ENCODE results near the gene CLIC4.
"Not testable (repeated sequence)": the region's sequence is repeated elsewhere in the genome, so short reads cannot be mapped to it uniquely, and the experiment has no call there.

The CLIC4 gene

DNA sequence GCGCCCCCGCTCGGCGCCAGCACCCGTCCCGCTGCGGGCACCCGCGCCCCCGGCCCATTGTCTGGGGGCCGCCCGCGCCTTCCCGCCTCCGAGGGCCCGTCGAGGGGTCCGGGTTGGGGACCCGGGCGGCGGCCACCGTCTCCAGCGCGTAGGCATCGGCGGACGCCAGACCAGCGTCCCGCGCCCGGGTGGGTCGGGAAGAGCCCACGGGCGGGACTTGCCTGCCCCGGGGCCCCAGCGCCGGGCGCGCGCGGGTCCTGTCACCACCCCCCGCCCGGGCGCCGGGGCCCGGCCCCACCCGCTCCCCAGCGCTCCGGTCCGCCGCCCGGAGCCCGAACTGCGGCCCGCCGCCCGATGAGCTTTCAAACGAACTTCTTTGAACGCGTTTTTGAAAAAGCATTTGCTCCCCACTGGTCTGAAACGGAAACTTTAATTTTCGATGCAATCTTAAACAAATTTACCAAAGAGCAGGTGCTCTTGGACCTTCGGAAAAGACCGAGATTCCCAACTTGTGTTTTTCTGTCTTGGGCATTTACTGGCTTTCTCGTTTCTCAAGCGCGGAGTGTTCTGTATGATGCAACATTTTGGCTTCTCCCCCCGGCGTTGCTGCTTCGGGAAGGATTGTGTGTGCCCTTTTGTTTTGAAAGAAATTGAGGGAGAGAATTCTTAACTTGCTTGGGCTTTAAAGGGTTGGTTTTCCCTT, 615 bp downstream of the CLIC4 start:
- peak; percentile 59 for DNase-seq (ENCODE audit: low read depth)

DNA sequence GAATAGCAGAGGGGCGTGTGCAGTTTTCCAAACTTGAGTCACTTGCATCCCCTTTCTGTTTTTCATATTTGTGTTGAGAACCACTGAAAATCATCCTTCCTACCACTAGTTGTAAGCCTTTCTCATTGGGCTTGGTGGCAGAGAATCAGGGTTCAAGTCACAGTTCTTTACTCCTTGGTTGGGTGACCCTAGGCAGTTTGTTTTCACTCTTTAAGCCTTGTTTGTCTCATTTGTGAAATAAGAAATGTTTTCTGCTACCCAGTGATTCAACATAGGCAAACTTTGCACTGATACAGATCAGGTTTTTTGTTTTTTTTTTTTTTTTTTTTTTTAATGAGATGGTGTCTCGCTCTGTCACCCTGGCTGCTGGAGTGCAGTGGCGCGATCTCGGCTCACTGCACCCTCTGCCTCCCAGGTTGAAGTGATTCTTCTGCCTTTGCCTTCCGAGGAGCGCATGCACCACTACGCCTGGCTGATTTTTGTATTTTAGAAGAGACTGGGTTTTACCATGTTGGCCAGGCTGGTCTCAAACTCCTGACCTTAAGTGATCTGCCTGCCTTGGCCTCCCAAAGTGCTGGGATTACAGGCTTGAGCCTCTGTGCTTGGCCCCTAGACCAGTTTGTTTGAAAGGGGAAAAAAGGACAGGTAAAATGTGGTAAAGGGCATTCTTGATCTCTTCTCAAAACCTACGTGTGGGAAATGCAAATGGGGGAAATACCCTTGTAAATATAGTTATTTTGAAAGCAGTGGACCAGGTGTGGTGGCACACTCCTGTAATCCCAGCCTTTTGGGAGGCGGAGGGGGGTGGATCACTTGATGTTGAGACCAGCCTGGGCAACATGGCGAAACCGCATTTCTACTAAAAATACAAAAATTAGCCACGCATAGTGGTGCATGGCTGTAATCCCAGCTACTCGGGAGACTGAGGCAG, 3.2 kb downstream of the CLIC4 start:
- no peak for DNase-seq (ENCODE audit: low read depth)

DNA sequence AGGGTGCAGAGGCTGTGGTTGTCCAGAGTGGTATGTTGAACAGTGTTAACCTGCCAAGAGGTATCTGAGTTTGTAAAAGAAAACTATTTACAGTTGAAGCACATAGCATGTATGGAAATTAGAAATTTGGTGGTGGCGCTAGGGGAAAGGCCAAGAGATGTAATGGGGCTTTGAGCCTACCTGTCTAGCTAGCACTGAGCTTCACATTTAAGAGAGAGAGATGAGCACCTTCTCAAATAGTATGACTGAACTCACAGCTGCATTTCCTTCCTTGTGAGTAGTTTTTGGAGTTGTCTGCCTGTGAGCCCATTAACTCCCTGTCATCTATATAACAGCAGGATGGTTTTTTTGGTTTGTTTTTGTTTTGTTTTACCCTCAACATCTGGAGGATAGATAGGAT, 4.0 kb downstream of the CLIC4 start:
- DNase-seq (ENCODE audit: low read depth) = no peak

DNA sequence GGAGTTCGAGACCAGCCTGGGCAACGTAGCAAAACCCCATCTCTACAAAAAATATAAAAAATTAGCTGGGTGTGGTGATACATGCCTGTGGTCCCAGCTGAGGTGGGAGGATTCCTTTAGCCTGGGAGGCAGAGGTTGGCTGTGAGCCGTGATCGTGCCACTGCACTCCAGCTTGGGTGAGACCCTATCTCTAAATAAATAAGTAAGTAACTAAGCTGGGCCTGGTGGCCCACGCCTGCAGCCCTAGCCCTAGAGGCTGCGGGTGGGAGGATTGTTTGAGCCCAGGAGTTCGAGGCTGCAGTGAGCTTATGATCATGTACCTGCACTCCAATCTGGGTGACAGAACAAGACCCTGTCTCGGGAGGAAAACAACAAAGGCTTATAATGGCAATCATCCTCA, 4.6 kb downstream of the CLIC4 start:
- no peak for DNase-seq (ENCODE audit: low read depth)

DNA sequence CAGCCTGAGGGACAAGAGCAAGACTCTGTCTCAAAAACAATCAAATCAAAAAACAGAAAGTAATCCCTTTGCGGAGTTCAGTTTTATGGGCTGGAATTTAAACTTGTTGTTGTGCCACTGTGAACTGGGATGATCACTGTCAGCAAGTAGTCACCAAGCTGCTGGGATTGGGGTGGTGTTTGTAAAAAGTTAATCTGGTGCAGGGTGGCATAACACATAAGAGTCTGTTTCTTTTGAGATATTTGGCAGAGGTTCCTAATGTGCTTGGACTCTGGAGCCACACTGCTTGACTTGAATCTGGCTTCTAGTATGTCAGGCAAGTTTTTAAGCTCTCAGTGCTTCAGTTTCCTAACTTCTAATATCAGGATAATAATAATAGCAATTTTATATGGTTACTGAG, 6.6 kb downstream of the CLIC4 start:
- DNase-seq (ENCODE audit: low read depth) = no peak

DNA sequence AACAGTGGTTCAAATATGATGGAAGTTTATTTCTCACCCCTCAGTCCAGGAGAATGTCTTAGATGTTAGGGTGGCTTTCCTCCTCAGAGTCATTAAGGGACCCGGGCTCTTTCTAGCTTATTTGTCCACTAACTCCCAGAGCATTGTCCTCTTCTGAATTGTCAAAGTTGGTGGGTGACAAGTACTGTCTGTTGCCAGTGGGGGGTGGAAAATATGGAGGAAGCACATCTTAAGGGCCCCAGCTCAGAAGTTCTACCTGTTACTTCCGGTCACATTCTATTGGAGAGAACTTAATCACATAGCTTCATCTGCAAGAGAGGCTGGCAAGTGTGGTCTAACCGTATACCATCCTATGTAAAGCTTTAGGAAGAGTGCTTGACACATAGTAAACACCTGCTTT, 7.1 kb downstream of the CLIC4 start:
- no peak for DNase-seq (ENCODE audit: low read depth)

DNA sequence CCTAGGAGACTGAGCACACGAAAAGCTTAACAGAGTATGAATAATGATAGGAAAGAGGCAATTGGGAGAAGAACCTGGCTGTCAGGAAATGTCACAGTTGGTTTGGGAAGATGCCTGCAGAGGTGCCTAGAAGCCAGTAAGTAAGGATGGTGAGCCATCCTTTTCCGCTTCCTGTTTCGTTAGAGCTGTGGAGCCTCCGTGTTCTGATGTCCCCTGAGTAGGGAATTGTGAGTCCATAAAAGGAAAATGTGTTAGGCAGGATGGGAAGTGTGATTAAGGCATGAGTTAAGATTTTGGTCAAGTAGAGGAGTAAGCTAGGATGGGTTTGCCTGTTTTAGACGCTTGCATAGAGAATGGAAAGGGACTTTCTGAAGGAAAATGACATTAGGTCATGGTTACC, 9.0 kb downstream of the CLIC4 start:
- no peak for DNase-seq (ENCODE audit: low read depth)

DNA sequence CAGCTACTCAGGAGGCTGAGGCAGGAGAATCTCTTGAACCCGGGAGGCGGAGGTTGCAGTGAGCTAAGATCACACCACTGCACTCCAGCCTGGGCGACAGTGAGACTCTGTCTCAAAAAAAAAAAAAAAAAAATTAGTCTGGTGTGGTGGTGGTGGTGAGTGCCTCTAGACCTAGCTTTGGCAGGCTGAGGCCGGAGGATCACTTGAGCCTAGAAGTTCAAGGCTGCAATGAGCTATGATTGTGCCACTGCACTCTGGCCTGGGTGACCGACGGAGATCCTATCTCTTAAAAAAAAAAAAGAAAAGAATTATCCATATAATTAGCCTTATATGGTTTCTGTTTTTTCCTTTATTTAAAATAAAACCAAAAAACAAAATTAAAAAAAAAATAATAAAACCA, 10.1 kb downstream of the CLIC4 start:
- not testable (repeated sequence) for DNase-seq (ENCODE audit: low read depth)

DNA sequence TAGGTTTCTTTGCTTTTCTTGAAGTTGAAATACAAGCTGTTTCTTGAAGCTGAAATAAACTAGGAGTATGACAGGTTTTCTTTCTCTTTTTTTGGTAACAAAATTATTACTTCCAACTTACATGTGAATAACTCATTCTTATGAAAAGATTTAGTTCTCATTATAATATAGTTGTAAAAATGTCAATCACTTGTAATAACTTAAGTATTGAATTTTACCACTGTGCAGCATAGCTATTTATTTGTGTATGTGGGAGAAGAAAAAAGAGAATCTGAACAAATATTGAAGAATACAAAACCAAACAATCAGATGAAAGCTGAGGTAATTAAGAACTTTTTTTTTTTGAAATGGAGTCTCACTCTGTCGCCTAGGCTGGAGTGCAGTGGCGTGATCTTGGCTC, 11.1 kb downstream of the CLIC4 start:
- DNase-seq (ENCODE audit: low read depth) = no peak

DNA sequence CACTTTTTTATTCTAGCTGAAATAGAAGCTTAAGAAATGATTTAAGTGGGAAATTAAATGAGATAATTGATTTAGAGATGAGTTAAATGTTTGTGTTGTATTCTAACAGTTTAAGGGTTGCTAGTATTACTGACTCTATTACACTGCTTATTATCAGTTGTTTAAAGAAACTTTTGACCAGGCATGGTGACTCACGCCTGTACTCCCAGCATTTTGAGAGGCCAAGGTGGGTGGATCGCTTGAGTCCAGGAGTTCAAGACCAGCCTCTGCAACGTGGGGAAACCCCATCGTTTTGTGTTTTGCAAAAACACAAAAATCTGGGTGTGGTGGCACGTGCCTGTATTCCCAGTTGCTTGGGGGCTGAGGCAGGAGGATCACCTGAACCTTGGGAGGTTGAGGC, 14.2 kb downstream of the CLIC4 start:
- no peak for DNase-seq (ENCODE audit: low read depth)

DNA sequence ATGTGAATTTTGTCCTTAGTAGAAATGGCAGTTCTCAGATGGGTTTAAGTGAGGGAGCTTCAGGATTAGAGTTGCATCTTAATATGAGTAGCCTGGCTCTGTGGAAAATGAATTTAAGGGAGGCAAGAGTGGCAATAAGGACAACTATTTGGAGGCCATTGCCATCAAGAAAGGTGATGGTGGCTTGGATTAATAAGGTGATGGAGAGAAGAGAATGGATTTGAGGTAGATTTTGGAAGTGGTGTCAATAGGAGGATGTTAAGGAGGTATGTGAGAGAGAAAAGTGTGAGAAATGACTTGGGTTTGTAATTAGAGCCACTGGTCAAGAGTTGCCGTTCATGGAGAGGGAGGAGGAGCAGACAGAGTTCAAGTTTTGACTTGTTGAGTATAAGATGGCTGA, 16.3 kb downstream of the CLIC4 start:
- no peak for DNase-seq (ENCODE audit: low read depth)

DNA sequence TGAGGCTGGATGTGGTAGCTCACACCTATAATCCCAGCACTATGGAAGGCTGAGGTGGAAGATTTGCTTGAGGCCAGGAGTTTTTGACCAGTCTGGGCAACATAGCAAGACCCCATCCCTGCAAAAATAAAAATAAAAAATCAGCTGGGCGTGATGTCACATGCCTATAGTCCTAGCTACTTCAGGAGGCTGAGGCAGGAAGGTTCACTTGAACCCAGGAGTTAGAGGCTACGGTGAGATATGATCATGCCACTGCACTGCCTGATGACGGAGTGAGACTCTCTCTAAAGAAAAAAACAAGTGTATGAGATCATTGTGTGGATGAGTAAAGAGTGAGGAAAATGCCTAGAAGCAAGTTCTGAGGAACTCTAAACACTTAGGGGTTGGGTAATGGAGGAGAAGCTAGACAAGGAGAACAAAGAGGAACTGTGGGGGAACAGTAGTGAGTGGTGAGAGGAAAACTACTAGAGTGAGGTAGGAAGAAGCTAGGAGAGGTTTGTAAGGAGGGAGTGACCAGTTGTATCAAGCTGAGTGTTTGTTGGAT, 17.0 kb downstream of the CLIC4 start:
- DNase-seq (ENCODE audit: low read depth) = no peak

DNA sequence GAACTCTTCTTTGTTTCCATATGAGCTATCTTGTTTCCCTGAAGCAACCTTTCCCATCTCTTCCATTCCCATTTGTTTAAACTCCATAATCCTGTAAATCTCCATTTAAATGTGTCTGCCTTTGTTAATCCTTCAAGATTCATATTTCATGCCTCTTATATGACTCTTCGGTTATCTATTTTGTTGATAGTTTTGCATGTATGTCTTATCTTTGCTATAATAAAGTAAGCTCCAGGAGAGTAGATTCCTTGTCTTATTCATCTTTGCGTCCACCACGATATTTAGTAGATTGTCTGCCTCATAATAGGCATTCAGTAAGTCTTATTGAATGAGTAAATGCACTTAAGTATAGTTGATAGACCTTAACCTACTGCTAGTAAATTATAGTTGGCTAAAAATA, 18.4 kb downstream of the CLIC4 start:
- DNase-seq (ENCODE audit: low read depth) = no peak

DNA sequence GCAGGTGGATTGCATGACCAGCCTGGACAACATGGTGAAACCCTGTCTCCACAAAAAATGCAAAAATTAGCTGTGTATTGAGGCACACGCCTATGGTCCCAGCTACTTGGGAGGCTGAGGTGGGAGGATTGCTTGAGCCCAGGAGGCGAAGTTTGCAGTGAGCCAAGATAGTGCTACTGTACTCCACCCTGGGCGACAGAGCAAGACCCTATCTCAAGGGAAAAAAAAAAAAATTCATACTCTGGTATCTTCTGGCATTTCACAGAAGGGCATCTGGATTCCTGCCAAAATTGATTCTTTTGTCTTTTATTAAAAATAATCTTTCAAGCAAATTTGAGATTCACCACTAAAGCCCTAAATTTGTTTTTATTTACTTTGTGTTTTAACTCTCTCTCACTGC, 19.2 kb downstream of the CLIC4 start:
- DNase-seq (ENCODE audit: low read depth) = no peak

DNA sequence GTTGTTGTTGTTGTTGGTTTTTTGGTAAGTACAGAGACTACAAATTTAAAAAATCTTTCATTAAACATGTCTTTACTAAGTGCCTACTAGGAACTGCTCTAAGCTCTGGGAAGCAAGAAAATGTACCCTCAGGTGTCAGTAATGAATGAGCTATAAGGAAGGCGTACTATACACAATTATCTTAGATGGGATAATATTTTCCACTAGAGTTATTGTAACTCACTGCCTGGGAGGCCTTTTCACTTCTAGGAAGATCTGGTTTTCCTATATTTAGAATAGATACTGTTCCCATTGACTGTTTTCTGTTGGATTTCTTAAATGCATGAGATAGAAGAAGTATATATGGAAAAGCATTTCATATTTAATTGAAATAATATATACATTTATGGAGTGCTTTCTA, 19.6 kb downstream of the CLIC4 start:
- DNase-seq (ENCODE audit: low read depth) = no peak

DNA sequence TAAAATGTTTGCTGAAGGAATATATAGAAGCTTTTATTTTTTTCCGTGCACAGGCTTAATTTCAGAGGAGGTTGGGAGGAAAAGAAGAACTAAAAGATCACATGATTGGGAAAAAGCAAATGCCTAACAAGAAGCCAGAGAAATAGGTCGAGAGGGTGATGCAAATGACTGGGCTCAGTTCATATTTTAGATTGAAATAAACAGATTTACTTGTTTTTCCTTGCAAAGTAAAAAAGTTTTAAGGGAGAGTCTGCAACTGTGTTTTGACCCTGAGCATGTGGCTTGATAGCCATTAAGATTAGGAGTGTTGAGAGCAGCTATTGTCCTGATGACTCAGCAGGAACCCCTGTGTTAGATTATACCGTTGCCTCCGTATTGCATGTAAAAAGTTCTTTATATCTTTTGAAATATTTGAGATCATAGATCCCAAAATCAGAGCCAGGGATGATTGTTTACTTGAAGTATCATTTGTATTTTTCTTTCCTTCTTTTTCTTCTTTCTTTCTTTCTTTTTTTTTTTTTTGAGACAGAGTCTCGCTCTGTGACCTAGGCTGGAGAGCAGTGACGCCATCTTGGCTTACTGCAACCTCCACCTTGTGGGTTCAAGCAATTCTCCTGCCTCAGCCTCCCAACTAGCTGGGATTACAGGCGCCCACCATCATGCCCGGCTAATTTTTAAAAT, 20.2 kb downstream of the CLIC4 start:
- DNase-seq (ENCODE audit: low read depth) = no peak

DNA sequence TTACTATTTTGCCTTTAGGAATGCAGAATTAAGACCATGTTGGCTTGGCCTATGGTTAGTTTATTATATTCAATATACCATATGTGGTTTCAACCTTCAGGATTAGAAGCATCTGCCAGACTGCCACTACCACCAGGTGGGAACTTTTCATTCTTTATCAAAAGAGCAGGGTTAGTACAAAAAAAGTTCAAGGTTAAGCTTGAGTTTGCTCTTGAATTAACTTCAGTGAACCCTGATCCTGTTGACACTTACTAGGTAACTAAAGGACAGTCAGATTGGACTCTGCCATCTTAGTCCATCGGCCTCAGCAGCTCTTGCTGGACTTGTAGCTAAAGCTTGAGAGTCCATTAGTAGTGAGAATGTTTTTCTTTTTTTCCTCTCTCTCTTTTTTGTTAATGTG, 22.1 kb downstream of the CLIC4 start:
- no peak for DNase-seq (ENCODE audit: low read depth)

DNA sequence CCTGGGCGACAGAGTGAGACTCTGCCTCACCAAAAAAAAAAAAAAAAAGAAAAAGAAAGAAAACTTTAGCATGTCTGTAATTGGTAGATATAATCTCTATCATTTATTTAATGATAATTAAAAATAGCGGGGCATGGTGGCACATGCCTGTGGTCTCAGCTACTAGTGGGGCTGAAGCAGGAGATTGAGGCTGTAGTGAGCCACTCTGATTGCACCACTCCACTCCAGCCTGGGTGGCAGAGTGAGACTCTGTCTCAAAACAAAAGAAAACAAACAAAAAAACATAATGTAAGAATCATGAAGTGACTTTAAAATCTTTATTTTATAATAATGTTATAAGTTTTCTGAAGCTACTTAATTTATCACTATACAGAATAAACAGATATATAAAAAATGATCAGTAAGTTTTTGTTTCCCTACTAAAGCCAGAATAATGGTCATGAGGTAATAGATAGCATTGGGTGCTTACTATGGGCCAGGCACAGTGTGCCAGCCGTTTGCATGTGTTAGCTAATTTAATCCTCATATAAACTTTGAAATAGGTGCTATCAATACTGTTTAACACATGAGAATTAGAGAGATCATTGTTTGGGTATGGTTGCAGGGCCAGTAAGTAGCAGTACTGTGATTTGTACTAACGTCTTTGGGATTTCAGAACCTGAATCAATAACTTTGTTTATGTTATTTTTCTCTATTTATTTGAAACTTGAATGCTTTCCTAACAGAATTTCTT, 23.8 kb downstream of the CLIC4 start:
- DNase-seq (ENCODE audit: low read depth) = no peak

DNA sequence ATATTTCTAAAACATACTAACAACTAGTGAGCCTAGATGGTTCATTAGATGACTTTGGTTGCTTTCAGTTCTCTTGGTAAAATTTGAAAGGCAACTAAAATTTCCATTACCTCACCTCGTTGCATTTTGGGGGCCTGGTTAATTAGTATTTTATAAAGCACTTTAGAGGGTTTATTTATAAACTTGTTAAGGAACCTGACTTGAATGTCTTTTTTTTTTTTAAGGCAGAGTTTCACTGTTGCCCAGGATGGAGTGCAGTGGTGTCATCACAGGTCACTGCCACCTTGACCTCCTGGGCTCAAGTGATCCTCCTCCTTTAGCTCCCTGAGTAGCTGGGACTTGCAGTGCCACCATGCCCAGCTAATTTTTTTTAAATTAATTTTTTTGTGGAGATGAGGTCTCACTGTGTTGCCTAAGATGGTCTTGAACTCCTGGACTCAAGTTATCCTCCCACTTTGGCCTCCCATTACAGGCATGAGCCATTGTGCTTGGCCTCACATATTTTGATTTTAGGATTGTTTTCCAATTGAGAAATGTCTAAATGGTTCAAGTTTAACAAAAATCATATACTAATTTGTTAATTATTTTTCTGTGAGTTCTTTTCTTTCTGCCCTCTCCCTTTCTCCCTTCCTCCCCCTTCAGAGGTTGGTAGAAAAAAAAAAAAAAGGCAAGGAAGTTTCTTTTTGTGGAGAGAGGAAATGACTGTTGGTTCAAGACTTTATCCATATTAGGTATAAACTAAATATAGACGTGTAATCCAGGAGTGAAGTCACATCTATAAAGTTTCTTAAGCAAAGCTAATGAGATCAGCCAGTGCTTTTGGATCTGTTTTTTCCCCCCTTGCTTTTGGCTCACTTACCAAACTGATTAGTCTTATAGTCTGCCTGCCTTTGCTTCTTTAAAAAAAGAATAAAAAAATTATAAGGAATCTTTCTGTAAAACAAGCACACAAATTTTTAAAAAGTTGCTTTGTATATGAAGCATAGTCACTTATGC, 24.7 kb downstream of the CLIC4 start:
- peak; percentile 91 for DNase-seq (ENCODE audit: low read depth)

DNA sequence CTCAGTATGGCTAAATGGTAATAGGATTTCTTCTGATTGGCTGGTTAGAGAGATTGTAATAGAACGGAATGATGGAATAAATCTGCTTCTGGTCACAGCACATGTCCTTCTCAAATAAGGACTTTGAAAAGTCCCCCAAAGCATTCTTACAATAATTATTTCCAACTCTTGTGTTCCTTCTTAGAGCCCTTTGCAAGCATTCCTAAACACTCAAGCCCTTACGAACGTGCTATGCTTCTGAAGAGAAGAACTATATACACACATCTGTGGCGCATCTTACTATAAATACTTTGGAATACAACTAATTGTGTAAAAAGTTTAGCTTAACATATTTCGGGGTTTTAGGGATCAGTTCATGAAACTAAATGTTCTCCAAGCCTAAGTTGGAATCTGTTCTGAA, 25.6 kb downstream of the CLIC4 start:
- no peak for DNase-seq (ENCODE audit: low read depth)

DNA sequence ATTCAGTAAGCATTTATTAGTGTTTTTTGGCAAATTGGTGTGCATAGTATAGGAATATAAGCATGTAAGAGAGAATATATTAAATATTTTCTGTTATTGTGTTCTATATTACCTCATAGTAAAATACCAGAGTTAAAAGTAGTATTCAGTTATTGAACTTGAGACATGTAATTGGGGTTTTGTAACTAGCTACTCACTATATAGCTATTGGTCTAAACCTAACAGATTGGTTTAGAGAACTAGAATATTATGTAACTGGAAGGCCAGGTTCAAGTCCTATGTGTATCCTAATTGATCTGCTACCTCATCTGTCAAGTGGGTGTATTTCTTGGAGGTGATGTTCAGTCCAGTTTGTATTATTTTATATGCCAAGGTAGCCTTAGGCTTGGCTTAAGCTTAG, 26.3 kb downstream of the CLIC4 start:
- DNase-seq (ENCODE audit: low read depth) = no peak
